Stimulated activated CD4-positive, alpha-beta T cell treated with anti-CD3 and anti-CD28 coated beads, Interleukin-2, amount 100 ng/mL, for 48 hours (primary cell): Measurements from ENCODE around the gene CXCL14.

Experiments used
- DNase-seq, 2 donors: peaks; one replicate each; pipeline ENCODE4 v3.0.0-alpha.2; 2020

CXCL14 gene

GRCh38 chr5:135596157-135596763 is 17.5 kb upstream of the CXCL14 start:
- DNase-seq = no peak

- no peak for DNase-seq
Observed at GRCh38 chr5:135594416-135594960, 15.7 kb upstream of the CXCL14 start.

GRCh38 chr5:135593886-135594285 is 15.1 kb upstream of the CXCL14 start:
- DNase-seq = no peak

GRCh38 chr5:135593141-135593540 is 14.3 kb upstream of the CXCL14 start:
- DNase-seq = no peak

GRCh38 chr5:135592312-135593045 is 13.7 kb upstream of the CXCL14 start:
- no peak for DNase-seq

GRCh38 chr5:135591277-135591676 is 12.5 kb upstream of the CXCL14 start:
- no peak for DNase-seq

- DNase-seq = no peak
Observed at GRCh38 chr5:135589152-135589551, 10.4 kb upstream of the CXCL14 start.

- no peak for DNase-seq
Observed at GRCh38 chr5:135587721-135588663, 9.2 kb upstream of the CXCL14 start.

- no peak for DNase-seq
Observed at GRCh38 chr5:135584918-135585317, 6.1 kb upstream of the CXCL14 start.

- DNase-seq = no peak
Observed at GRCh38 chr5:135584276-135584675, 5.5 kb upstream of the CXCL14 start.

GRCh38 chr5:135582099-135582781 is 3.4 kb upstream of the CXCL14 start:
- no peak for DNase-seq

GRCh38 chr5:135578305-135578684 is 496 bp downstream of the CXCL14 start:
- DNase-seq = no peak

GRCh38 chr5:135577421-135577820 is 1.4 kb downstream of the CXCL14 start:
- DNase-seq = no peak

GRCh38 chr5:135576075-135576599 is 2.7 kb downstream of the CXCL14 start:
- DNase-seq = no peak

- DNase-seq = no peak
Observed at GRCh38 chr5:135574493-135574892, 4.3 kb downstream of the CXCL14 start.

GRCh38 chr5:135571902-135572301 is 6.9 kb downstream of the CXCL14 start:
- DNase-seq = no peak

GRCh38 chr5:135571066-135571609 is 7.7 kb downstream of the CXCL14 start:
- DNase-seq = no peak

GRCh38 chr5:135570453-135570764 is 8.4 kb downstream of the CXCL14 start:
- no peak for DNase-seq

- no peak for DNase-seq
Observed at GRCh38 chr5:135569755-135570452, 8.9 kb downstream of the CXCL14 start.

GRCh38 chr5:135568923-135569360 is 9.8 kb downstream of the CXCL14 start:
- no peak for DNase-seq

- no peak for DNase-seq
Observed at GRCh38 chr5:135568246-135568645, 10.5 kb downstream of the CXCL14 start.

GRCh38 chr5:135567661-135568060 is 11.1 kb downstream of the CXCL14 start:
- DNase-seq = no peak
